NCI-H187 treated with DMSO at 0.1 percent for 48 hours (cell line): ENCODE data around the gene CAMK2B.

Experiments used
- DNase-seq: peaks from one replicate; lab custom pipeline; 2025; lab: John Stamatoyannopoulos, UW

Gene CAMK2B

DNA sequence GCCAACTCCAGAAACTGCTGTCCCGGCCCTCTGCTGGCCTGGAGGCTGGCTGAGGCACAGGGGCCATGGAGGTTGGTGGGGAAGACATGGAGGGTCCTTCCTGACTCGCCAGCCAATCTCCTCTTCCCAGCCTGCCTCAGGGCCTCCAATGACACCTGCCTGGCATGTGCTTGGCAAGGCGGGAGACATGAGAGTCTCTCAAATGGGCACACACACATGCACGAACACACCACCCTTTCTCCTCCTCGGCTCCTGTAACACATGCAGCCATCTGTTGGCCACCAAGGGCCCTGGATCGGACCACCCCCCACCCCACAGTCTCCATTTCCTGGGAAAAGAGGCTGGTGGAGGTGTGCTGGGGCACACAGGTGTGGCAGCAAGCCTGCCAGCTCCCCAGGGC lies 68.2 kb downstream of the CAMK2B start:
- DNase-seq = no peak

- no peak for DNase-seq
These were observed 68.9 kb downstream of the CAMK2B start for GRCh38 chr7:44256459-44256858.

GRCh38 chr7:44251881-44252280 lies 73.5 kb downstream of the CAMK2B start:
- DNase-seq = no peak

DNA sequence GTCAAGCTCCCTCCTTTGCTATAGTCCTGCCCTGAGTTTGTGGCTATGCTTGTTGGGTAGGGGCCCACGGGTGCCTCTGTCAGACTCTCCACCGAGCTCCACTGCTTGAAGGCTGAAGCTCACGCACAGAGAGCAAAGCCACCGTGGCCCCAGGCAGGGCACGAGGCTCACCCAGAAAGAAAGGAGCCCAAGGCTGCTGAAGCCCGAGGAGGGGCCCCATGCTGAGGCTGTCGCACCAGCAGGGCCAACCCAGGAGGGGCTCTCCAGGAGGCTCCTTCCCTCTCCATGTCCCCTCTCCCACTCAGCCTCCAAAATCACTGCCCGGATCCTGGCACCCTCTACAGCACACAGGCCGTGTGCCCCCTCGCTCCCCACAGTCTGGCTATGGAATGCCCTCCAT lies 74.1 kb downstream of the CAMK2B start:
- DNase-seq = no peak

DNA sequence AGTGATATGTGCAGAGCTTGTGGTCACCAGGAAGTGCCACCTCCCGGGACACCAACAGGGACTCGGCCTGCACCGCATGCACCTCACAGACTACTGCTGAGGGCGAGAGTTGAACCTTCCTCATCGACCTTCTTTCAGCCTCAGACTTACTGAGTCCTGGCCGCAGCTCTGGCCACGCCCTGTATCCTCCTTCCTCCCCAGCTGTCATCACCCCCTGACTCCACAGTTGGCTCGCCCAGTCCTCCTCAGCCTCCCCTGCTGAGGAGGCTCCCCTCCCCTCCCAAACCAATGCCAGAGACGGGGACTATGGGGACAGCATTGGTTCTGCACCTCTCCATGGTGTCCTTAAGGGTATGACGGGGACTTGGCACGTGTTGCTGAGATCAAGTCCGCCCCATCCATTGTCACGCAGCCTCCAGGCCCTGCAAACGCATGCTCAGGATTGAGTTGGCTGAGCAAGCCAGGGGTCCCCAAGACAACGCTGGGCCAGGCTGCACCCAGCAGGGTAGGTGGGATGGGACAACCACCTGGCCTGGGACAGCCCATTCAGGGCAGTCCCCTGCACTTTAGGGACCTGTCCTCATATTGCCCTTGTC lies 75.7 kb downstream of the CAMK2B start:
- no peak for DNase-seq

DNA sequence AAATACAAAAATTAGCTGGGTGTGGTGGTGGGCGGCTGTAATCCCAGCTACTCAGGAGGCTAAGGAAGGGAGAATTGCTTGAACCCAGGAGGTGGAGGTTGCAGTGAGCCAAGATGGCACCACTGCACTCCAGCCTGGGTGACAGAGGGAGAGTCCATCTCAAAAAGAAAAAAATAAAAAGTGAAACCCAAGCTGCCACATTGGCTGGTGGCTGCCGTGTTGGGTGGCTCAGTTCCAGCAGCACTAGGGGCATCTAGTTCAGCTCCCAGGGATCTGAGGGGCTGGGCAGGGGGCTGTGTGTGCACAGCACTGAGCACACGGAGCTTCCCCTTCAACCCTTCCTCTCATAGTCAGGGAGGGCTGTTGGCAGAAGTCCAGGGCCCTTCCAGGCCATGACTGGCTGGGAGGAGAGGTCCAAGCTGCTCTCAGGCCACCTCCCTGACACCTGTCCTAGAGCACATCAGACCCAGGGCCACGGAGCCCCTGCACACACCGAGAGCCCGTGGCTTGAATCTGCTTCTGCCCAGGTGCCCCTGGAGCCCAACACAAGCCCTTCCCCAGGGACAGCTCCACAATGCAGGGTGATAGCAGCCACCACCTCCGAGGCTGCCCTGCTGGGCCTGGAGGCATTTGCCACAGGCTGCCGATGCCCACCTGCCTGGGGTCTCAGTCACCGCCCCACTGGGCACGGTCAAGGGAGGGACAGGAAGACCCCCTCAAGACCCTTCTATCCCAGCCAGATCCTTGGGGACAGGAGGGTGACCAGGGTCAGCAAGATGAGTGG lies 77.3 kb downstream of the CAMK2B start:
- no peak for DNase-seq

- DNase-seq = no peak
These were observed 78.8 kb downstream of the CAMK2B start for GRCh38 chr7:44246396-44247113.

DNA sequence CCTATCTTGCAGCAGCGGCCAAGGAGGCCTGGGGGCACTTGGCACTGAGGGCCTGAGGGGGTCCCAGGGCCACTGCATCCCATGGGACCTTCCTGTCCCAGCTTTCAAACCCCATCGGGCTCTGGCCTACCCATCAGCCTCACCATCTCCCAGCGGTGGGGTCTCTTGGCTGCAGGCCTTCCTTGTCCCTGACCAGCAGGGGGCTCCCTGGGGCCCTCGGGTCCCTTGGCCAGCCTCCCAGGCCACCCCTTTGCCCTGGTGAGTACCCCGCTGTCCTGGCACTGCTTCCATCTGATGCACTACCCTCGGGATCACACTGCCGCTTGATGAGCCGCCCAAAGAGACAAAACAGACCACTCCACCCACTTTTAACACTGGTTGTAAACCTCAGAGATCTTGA lies 81.1 kb downstream of the CAMK2B start:
- DNase-seq = no peak

DNA sequence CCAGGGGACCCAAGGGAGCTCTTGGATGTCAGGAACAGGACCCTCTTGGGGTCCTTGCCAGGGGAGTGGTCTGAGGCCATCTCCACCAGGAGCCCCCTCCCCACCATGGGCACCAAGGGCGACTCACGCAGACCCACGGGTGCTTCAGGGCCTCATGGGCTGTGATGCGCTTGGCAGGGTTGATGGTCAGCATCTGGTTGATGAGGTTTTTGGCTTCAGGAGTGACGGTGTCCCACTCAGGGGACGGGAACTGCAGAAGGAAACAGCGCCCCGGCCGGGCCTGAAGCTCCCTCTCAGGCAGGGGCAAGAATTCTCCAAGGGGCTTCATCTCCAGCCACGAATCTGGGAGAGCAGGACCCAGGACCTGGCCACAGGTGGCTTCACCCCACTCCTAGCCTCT lies 83.3 kb downstream of the CAMK2B start:
- no peak for DNase-seq

DNA sequence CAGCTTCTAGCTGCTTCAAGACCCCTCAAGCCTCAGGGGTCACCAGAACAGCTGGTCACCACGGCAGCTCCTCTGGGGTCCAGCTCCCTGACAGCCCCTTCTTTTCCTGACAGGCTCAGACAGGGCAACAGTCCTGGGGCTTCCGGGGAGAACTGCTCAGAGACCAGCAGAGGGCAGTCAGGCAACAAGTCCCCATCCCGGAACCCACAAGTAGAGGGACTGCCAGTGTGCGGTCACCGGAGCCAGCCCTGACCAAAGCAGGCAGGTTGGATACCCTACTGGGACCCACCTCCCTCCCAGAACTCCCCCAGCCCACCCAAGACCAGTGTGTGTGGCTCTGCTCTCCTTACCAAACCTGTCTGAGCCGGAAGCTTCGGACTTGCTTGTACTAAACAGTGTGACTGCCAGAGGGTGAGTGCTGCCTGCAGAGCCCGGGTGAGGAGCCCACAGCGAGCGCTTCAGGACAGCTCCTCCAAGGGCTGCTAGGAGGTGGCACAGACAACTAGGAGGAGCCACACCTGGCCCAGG lies 84.3 kb downstream of the CAMK2B start:
- no peak for DNase-seq

GRCh38 chr7:44240376-44240775 lies 85.0 kb downstream of the CAMK2B start:
- no peak for DNase-seq

DNA sequence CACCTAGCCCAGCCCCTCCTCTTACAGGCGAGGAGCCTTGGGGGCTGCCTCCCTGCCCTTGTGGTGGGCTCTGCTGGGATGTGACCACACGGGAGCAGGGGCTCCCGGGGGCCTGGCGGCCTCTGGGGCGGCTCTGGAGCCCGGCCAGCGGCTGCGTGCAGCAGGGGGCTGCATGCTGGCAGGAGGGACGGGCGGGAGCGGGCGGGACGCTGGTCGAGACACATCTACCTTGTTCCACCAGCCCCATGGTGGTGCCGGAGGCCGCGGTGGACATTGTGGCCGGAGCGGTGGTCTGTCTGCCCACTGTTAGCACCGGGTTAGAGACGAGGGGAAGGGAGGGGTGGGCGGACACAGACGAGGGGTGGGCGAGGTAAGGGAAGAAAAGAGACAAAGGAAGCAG lies 86.0 kb downstream of the CAMK2B start:
- no peak for DNase-seq

DNA sequence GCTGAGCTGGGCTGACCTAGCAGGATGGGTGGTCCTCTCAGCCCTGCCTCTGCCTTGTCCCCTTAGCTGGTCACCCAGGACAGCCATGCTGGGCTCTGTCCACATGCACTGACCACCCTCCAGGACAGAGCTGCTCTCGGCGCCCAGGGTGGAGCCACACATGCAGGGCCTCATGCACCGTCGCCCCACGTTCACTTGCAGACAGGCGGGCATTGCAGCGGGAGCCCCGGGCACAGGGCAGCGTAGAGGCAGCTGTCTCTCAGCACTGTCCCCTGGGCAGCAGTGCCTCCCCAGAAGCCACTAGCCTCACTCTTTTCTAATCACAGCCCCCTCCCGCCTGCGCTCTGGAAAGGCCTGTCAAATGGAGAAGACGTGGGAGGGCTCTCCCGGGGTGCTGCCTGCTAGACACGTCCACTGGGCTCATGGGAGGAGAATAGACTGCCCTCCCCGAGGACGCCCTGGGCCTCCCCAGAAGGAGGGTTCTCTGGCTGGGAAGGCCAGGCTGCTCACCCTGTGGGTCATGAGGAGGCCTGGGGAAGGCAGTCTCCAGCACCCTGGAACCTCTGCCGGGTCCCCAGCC lies 87.2 kb downstream of the CAMK2B start:
- no peak for DNase-seq

DNA sequence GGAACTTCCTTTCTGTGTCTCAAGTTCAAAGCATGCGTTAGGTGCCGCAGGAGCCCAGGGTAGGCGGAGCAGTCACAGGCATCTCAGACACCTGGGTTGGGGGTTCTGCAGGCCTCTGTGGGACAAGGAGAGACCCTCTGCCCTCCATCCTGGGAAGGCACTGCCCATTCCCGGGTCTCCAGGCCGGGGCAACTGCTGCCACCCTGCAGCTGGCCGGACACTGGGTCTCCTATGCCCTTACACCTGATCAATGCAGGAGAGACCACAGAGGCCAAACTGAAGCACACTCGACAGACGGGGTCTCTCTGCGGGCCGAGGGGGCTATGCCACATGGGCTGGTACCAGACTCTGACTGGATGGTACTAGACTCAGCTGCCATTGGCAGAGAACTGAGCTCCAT lies 87.7 kb downstream of the CAMK2B start:
- no peak for DNase-seq

DNA sequence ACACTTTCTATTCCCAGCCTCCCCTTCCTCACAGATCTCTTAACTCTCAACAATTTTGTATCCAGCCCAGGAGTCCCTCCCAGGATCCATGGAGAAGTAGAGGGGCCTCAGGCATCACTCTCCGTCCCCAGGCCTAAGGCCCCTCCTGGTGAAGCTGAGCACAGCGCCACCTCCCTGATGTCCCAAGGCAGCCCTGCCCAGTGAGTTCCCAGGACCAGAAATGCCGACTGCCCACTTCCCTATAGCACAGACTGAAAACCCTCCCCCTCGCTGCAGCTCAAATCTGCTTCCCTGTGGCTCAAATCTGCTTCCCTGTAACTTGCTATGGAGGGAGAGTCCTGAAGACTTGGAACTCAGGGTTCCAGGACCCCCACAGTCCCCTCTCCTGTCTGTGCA lies 89.1 kb downstream of the CAMK2B start:
- DNase-seq = no peak

DNA sequence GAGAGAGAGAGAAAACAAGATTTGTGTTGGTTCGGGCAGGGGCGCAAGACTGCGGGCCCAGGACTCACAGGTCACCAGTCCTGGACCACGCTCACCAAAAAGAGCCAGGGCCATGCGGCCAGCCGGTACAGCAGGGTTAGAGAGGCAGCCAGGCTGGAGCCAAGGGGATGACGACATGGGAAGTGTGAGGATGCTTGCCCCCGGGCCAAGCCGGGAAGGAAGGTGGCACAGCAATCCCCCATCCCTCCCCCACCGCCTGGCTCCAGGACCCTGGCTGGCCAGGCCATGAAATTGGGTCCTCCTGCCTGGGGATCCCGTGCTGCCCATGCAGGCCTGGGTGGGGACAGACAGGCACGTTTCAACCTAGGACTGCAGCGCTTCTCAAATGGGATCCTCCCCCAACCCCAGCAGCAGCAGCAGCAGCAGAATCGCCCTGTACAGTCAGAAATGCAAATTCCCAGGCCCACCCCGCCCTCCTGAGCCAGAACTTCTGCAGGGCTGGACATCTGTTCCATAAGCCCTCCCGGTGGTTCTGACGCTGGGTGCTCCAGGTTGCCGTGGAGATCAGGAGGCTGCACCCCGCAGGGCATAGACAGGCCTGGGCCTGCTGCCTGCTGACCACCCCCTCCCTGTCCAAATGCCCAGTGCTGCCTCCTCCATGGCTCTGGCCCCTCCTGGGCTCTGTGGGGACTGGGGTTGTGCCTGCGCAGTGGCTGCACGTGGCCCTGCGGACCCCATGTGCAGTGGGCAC lies 89.6 kb downstream of the CAMK2B start:
- no peak for DNase-seq

GRCh38 chr7:44235066-44235465 lies 90.3 kb downstream of the CAMK2B start:
- DNase-seq = no peak

GRCh38 chr7:44232901-44233715 lies 92.3 kb downstream of the CAMK2B start:
- DNase-seq = no peak

- DNase-seq = no peak
These were observed 93.0 kb downstream of the CAMK2B start for GRCh38 chr7:44232396-44232795.

GRCh38 chr7:44231088-44231487 lies 94.3 kb downstream of the CAMK2B start:
- DNase-seq = no peak

DNA sequence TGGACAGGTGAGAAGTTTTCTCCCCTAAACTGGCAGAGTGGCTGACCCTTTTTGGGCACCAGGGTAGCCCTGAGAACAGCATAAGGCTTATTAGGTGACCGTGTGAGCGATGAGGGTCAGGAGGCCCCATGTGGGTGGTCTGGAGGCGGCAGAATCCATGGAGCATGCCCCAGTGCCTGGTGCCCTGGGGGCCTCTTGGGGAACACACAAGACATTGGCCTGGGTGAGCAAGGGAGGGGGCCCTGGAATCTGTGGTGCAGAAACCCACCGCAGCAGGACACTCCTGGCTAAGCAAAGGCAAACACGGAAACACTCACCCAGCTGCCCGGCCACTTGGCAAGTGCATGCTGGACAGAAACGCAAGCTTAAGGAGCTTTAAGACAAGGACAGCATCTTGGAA lies 95.1 kb downstream of the CAMK2B start:
- no peak for DNase-seq
